Measurements from ENCODE around the gene FAM78B. TPM values are rescaled to one million over a fixed set of nuclear protein-coding genes. Genes with fewer than 3 reads are reported as not detected.

Gene FAM78B
- total RNA-seq, 1 donor, result 0.27 TPM

DNA sequence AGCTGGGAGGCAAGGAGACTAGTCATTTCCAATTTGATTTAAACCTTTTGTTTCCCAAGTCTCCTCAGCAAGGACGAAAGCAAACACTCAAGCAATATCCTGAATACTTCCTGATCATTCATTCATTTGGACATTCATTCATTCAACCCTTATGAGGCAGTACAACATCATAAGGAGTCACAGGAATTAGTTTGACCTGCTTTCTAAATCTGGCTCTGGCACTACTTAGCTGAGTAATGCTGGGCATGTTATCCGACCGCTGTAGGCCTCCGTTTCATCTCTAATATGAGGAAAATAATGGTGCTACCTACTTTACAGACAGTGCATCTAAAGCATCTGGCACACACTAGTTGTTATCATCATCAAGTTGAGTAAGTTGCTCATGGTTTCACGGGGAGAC, 11.7 kb downstream of the FAM78B start:
- TF ChIP-seq, protein P1, sequence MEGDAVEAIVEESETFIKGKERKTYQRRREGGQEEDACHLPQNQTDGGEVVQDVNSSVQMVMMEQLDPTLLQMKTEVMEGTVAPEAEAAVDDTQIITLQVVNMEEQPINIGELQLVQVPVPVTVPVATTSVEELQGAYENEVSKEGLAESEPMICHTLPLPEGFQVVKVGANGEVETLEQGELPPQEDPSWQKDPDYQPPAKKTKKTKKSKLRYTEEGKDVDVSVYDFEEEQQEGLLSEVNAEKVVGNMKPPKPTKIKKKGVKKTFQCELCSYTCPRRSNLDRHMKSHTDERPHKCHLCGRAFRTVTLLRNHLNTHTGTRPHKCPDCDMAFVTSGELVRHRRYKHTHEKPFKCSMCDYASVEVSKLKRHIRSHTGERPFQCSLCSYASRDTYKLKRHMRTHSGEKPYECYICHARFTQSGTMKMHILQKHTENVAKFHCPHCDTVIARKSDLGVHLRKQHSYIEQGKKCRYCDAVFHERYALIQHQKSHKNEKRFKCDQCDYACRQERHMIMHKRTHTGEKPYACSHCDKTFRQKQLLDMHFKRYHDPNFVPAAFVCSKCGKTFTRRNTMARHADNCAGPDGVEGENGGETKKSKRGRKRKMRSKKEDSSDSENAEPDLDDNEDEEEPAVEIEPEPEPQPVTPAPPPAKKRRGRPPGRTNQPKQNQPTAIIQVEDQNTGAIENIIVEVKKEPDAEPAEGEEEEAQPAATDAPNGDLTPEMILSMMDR (IDR thresholded peaks at IDR 0.05; ENCODE audit: insufficient read depth, low read length), result no peak
- no peak overlapping the region for H3K4me3 ChIP-seq (ENCODE audit: low read depth, low read length)
- DNase-seq (ENCODE audit: low read depth), result no peak

DNA sequence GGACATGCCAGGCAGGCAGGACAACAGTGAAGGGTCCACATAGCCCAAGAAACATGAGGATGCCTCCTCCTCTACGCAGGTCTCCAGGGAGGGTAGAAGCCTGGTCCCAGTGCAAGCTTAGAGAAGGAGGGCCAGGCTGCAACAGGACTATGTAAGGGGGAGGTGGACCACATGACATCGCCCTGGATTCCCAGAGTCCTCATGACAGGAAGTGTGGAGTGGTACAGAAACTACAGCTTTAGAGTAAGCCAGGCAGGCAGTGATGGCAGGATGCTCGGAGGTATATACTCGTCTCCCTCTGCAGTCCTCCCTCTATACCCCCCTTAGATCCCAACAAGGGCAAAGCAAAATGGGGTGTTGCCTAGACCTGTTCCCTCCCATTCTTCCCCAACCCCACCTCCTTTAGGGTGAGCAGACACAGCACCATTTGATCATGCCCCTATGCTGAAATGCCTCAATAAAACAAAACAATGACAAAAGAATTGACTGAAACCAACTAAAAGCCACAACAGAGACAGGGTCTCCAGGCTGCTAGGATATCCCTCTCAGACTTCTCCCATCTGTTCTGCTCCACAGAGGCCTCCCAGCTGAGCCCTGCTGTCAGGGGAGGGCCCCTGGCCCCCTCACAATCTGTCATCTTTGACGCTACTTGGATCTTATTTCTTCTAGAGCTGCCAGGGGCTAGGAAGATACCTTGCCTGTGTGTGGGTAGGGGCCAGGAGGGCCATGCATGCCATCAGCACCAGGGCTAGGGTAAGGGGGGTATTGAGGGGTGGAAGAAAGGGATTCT, 13.1 kb downstream of the FAM78B start:
- TF ChIP-seq, protein P1 (IDR thresholded peaks at IDR 0.05; ENCODE audit: insufficient read depth, low read length), result no peak
- no peak for DNase-seq (ENCODE audit: low read depth)
- no peak overlapping the region for H3K4me3 ChIP-seq (ENCODE audit: low read depth, low read length)

DNA sequence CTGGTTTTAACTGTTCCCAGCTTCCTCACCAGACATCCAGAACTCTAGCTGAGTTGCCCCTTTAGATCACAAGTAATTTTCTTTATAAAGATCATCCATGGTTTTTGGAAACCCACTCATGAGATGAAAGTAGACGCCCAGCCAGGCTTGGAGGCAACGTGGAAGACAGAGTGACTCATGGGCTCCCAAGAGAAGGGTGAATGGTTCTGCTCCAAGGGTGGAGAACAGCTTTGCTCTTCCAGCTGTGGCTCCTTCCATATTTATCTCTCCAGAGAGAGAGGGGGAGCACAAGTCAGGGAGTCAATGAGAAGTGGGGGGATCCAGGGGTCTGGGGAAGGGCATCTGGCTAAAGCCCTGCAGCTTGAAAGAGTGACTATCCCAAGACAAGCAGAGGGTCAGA, 13.8 kb downstream of the FAM78B start:
- peak; percentile 34 for DNase-seq (ENCODE audit: low read depth)
- TF ChIP-seq, protein P1 (IDR thresholded peaks at IDR 0.05; ENCODE audit: insufficient read depth, low read length), result no peak
- H3K4me3 ChIP-seq (ENCODE audit: low read depth, low read length), result no peak overlapping the region

DNA sequence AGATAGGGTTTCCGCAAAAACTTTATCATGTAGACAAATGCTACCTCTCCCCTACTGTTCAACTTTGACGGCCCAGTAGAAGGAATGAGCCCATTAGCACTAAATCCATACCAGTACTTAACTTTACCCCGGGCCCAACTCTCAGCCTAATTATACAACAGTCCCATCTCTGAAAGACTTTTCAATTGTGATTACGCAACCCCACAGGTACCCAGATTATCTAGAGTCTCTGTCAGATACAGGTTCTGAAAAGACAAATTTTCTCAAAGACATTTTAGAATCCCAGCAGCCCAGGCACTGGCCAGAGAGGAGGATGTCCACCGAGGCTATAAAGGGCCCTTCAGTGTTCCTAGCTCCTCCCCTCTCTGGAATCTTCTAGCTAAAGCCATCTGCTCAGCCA, 15.0 kb downstream of the FAM78B start:
- TF ChIP-seq, protein P1 (IDR thresholded peaks at IDR 0.05; ENCODE audit: insufficient read depth, low read length), result no peak
- DNase-seq (ENCODE audit: low read depth), result no peak
- H3K4me3 ChIP-seq (ENCODE audit: low read depth, low read length), result no peak overlapping the region

DNA sequence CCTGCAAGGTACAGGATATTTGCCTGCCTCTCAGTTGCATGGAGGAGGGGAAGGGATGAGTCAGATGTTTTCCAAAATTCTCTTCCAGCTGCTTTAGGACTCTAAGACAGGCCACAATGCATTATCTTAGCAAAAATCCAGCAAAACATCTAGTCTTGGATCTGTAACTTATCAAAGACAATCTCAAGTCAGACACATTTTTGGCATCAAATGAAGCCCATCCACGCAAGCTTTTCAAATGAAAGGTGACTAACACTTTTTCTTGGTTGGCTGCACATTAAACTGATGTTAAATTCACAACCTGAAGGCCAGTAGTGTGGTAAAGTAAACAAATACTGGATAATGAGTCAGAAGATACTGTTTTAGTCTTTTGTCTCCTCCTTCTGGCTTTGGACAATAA, 21.3 kb downstream of the FAM78B start:
- peak; percentile 95 for DNase-seq (ENCODE audit: low read depth)
- TF ChIP-seq, protein P1 (IDR thresholded peaks at IDR 0.05; ENCODE audit: insufficient read depth, low read length), result no peak

DNA sequence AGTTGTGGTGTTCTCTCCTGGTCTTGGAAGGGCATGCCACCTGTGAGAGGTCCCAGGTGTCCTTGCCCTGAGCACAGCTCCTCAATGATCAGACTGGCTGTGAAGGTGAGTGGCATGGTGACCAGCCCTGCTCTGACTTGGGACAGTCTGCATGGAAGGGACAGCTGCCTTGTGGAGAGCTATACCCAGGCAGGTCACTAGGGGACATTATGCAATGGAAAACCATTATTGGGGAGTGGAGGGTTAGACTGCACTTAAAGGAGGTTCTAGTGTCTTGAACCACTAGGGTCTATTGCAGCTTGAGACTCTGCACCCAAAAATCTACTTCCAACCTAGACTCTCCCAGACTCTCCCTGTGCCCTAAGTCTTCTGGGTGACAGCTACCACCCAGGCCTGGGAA, 24.8 kb downstream of the FAM78B start:
- DNase-seq (ENCODE audit: low read depth), result no peak
- TF ChIP-seq, protein P1 (IDR thresholded peaks at IDR 0.05; ENCODE audit: insufficient read depth, low read length), result no peak
- H3K4me3 ChIP-seq (ENCODE audit: low read depth, low read length), result no peak overlapping the region

More for the DNA sequence above, 21.3 kb downstream of the FAM78B start:
- H3K4me3 ChIP-seq (ENCODE audit: low read depth, low read length), result no peak overlapping the region

Data from fibroblast of the aortic adventitia (primary cell).